Subcutaneous adipose tissue (tissue), 4 donors: ENCODE measurements around the gene ARMC2. TPM values are rescaled to one million over a fixed set of nuclear protein-coding genes. Genes with fewer than 3 reads are reported as not detected.

Experiments used
- total RNA-seq, 4 donors: library from RNA; depleted of rRNA; stranded (reverse); fragments of >200 nt; gene quantifications; one replicate each; pipeline ENCODE4 v1.1.0, GENCODE V29; 2016
- TF ChIP-seq, protein P1 (sequence below): fragments of 450-650 bp; IDR thresholded peaks from one replicate; pipeline ENCODE4 v1.5.1; 2016; ENCODE audit warnings: low read depth, mild to moderate bottlenecking, control low read depth, antibody characterized with exemption, moderate library complexity

ARMC2 gene
- total RNA-seq, 4 donors from 2014 or later: 3.6 to 6.5 (median 5.2) TPM

GRCh38 chr6:108966855-108967755, 118.9 kb downstream of the ARMC2 start:
- TF ChIP-seq, protein P1, sequence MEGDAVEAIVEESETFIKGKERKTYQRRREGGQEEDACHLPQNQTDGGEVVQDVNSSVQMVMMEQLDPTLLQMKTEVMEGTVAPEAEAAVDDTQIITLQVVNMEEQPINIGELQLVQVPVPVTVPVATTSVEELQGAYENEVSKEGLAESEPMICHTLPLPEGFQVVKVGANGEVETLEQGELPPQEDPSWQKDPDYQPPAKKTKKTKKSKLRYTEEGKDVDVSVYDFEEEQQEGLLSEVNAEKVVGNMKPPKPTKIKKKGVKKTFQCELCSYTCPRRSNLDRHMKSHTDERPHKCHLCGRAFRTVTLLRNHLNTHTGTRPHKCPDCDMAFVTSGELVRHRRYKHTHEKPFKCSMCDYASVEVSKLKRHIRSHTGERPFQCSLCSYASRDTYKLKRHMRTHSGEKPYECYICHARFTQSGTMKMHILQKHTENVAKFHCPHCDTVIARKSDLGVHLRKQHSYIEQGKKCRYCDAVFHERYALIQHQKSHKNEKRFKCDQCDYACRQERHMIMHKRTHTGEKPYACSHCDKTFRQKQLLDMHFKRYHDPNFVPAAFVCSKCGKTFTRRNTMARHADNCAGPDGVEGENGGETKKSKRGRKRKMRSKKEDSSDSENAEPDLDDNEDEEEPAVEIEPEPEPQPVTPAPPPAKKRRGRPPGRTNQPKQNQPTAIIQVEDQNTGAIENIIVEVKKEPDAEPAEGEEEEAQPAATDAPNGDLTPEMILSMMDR: no peak

- TF ChIP-seq, protein P1: no peak
These were observed 120.4 kb downstream of the ARMC2 start for GRCh38 chr6:108968325-108969316.

- TF ChIP-seq, protein P1: no peak
These were observed 121.6 kb downstream of the ARMC2 start for GRCh38 chr6:108969776-108970175.

DNA sequence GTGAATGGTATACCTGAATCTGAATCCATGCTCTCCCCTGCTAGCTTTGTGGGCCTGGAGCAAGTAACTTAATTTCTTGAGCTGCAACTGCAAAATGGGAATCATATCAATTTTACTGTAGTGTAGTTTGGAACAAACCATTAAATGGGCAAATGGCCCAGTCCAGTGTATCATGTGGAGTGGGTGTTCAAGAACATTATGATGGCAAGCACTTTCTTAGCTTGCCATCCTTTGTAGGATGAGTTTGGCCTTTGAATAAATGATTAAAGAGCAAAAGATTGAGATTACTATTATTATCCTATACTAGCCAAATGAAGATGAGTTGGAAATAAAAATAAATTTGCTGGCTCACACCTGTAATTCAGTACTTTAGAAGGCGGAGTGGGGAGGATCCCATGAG, 126.0 kb downstream of the ARMC2 start:
- TF ChIP-seq, protein P1: no peak

GRCh38 chr6:108982154-108983113, 134.2 kb downstream of the ARMC2 start:
- TF ChIP-seq, protein P1: no peak

DNA sequence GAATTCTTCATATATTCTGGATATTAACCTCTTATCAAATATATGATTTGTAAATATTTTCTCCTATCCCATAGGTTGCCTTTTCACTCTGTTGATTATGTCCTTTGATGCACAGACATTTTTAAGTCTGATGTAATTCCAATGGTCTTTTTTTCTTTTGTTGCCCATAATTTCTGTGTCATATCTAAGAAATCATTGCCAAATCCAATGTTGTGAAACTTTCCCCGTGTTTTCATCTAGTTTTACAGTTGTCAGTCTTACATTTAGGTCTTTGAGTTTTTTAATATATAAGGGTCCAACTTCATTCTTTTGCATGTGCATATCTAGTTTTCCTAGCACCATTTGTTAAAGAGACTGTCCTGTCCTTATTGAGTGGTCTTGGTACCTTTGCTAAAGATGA, 134.9 kb downstream of the ARMC2 start:
- TF ChIP-seq, protein P1: no peak
